Body of pancreas (tissue), 4 donors: Measurements from ENCODE around the gene SRP19. TPM values are rescaled to one million over a fixed set of nuclear protein-coding genes. Genes with fewer than 3 reads are reported as not detected.

ENCODE experiments used
- ATAC-seq: fragments of 150-250 bp; one replicate; pipeline ENCODE4 v1.9.1; 2016
- DNase-seq, 4 donors: peaks; one replicate each; pipeline ENCODE4 v3.0.0-alpha.2; 2019
- H3K27ac ChIP-seq, 4 donors: fragments of 200-600 bp; sonication (generic); 1 replicate in 3 of 4; 2 replicates in 1 of 4; pipeline versions ENCODE4 v1.5.1 to v1.6.1; 2016 to 2019; ENCODE audit warnings: mild to moderate bottlenecking in 1 of 4, mixed read lengths in 1 of 4, moderate library complexity in 1 of 4
- H3K27me3 ChIP-seq, 2 donors: fragments of 200-600 bp; sonication (generic); one replicate each; pipeline ENCODE4 v1.6.0; 2016; ENCODE audit warnings: mild to moderate bottlenecking in 1 of 2
- H3K36me3 ChIP-seq, 2 donors: fragments of 200-600 bp; sonication (generic); replicated peaks in 1 of 2; 2 replicates each; pipeline ENCODE4 v1.5.1; 2016; ENCODE audit warnings: low read depth in 2 of 2; ENCODE audit not compliant: insufficient read depth in 1 of 2
- H3K4me1 ChIP-seq: fragments of 200-600 bp; sonication (generic); one replicate; pipeline ENCODE4 v1.6.0; 2016
- H3K4me3 ChIP-seq, 2 donors: fragments of 200-600 bp; sonication (generic); 1 replicate in 1 of 2; 2 replicates in 1 of 2; pipeline ENCODE4 v1.5.1; 2016 to 2019
- H3K9me3 ChIP-seq, 3 donors: fragments of 200-600 bp; sonication (generic); 1 replicate in 2 of 3; 2 replicates in 1 of 3; pipeline ENCODE4 v1.5.1; 2016
- POLR2A ChIP-seq, 3 donors: fragments of 450-650 bp; IDR thresholded peaks; one replicate each; pipeline ENCODE4 v1.6.1; 2016; ENCODE audit warnings: antibody characterized with exemption in 3 of 3, mild to moderate bottlenecking in 2 of 3
- WGBS, 2 donors: methylation state at CpG; one replicate each; pipeline ENCODE4 v1.1.5; 2017; 5-methylcytosine and 5-hydroxymethylcytosine counted together
- intact Hi-C: fragments of 100-400 bp; cut with DNase I; formaldehyde crosslinking; loops from one replicate; pipeline ENCODE4 v1.15.1; 2023
- total RNA-seq, 2 donors: library from RNA; depleted of rRNA; stranded (reverse); fragments of >200 nt; gene quantifications; one replicate each; pipeline ENCODE4 v1.1.0, GENCODE V29; 2016
- TF ChIP-seq, protein P1 (sequence below), 7 experiments: fragments of 450-650 bp in 4 of 7; fragments of 200-600 bp in 3 of 7; sonication (generic) in 3 of 7; IDR thresholded peaks; one replicate each; pipeline ENCODE4 v1.5.1; 2016 to 2019; ENCODE audit warnings: antibody characterized with exemption in 7 of 7

SRP19 gene
- total RNA-seq, 2 donors from 2014 or later: 23.7 to 42.3 TPM

DNA sequence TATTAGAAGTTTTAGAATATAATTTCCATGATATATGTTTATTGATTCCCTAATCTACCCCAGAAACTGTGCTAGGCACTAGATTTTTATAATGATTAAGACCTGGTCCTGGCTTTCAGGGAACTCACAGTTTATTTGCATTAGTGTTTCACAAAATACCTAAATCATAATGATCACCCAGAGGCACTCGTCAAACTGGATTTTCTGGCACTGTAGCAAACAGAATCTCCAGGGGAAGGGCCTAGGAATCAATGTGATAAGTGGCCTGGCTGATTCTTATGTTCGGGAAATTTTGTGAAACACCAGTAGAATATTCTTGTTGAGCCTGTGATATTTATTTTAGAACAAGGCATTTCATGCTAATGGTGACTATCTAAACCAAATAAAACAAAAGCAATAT, 37.4 kb upstream of the SRP19 start:
- TF ChIP-seq, protein P1, sequence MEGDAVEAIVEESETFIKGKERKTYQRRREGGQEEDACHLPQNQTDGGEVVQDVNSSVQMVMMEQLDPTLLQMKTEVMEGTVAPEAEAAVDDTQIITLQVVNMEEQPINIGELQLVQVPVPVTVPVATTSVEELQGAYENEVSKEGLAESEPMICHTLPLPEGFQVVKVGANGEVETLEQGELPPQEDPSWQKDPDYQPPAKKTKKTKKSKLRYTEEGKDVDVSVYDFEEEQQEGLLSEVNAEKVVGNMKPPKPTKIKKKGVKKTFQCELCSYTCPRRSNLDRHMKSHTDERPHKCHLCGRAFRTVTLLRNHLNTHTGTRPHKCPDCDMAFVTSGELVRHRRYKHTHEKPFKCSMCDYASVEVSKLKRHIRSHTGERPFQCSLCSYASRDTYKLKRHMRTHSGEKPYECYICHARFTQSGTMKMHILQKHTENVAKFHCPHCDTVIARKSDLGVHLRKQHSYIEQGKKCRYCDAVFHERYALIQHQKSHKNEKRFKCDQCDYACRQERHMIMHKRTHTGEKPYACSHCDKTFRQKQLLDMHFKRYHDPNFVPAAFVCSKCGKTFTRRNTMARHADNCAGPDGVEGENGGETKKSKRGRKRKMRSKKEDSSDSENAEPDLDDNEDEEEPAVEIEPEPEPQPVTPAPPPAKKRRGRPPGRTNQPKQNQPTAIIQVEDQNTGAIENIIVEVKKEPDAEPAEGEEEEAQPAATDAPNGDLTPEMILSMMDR (IDR thresholded peaks at IDR 0.05): no peak
- TF ChIP-seq POLR2A (IDR thresholded peaks at IDR 0.05): no peak
- DNase-seq (no peak), ATAC-seq (no peak)
- intact Hi-C loops: no loop called here
- no peaks in the 10 kb centered on the region for H3K4me1 ChIP-seq
- 44 to 58% methylated on average over 2 of the region's 2 CpGs for WGBS, 2 donors
- H3K27me3 ChIP-seq: no peaks in the 10 kb centered on the region
- no peak overlapping the region for H3K4me3 ChIP-seq
- no peak overlapping the region for H3K27ac ChIP-seq
- no peaks in the 10 kb centered on the region for H3K9me3 ChIP-seq
- H3K36me3 ChIP-seq: no peaks in the 10 kb centered on the region

DNA sequence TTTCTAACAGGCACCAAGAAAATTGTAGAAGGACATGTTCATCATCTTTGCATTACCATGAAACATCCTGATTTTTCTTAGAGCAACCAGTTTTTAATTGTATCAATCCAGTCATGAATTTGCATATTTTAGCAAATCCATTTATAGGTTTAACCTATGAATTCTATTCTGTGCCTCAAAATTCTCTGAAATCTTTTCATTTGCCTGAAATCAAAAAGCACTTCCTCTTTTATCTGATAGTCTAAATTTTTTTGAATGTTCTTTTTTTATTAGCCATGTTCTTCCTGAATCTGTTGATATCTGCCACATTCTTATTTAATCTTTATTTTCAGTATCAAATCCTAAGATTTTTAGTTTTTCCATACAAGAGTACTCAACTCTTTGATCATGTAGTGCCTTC, 36.9 kb upstream of the SRP19 start:
- TF ChIP-seq, protein P1 (IDR thresholded peaks at IDR 0.05): no peak
- no peak for TF ChIP-seq POLR2A (IDR thresholded peaks at IDR 0.05)
- ATAC-seq (no peak), DNase-seq (no peak)
- no peak overlapping the region for H3K27ac ChIP-seq
- no peak overlapping the region for H3K4me3 ChIP-seq
- no peaks in the 10 kb centered on the region for H3K4me1 ChIP-seq
- intact Hi-C loops: no loop called here
- no peaks in the 10 kb centered on the region for H3K27me3 ChIP-seq
- no peaks in the 10 kb centered on the region for H3K9me3 ChIP-seq
- H3K36me3 ChIP-seq: peaks cover 0 to 3% of the 10 kb centered on the region in 2 donors

DNA sequence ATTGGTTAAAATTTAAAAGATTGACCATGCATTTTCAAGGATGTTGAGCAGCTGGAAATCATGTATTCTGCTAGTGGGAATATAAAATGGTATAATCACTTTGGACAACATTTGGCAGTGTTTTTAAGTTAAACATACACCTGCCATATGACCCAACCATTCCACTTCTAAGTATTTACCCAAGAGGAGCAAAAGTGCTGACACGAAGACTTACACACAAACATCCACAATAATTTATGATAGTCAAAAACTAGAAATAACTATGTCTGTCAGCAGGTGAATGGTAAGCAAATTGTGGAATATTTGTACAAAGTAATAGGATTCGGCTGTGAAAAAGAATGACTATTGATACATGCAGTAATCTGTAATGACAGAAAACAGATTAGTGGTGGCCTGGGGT, 30.7 kb upstream of the SRP19 start:
- H3K27me3 ChIP-seq: no peaks in the 10 kb centered on the region
- intact Hi-C loops: no loop called here
- no peaks in the 10 kb centered on the region for H3K9me3 ChIP-seq
- H3K4me3 ChIP-seq: no peak overlapping the region
- 75 to 79% methylated on average over 2 of the region's 2 CpGs for WGBS, 2 donors
- ATAC-seq: no peak
- H3K27ac ChIP-seq: no peak overlapping the region
- TF ChIP-seq, protein P1 (IDR thresholded peaks at IDR 0.05): no peak
- no peak for TF ChIP-seq POLR2A (IDR thresholded peaks at IDR 0.05)
- no peaks in the 10 kb centered on the region for H3K4me1 ChIP-seq
- DNase-seq: no peak
- peaks cover 0 to 4% of the 10 kb centered on the region in 2 donors for H3K36me3 ChIP-seq

DNA sequence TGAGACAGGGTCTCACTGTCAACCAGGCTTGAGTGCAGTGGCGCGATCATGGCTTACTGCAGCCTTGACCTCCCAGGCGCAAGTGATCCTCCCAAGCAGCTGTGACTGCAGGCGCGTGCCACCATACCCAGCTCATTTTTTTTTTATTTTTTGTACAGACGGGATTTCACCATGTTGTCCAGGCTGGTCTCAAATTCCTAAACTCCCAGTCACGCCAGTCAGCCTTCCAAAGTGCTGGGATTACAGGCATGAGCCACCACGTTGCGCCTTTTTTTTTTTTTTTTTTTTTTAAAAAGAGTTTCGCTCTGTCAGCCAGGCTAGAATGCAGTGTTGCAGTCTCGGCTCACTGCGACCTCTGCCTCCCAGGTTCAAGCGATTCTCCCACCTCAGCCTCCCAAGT, 27.1 kb upstream of the SRP19 start:
- DNase-seq (no peak), ATAC-seq (no peak)
- H3K4me3 ChIP-seq: no peak overlapping the region
- WGBS, 2 donors: 94 to 96% methylated on average over 11 to 13 of the region's 13 CpGs
- no peaks in the 10 kb centered on the region for H3K27me3 ChIP-seq
- no peaks in the 10 kb centered on the region for H3K9me3 ChIP-seq
- intact Hi-C loops: no loop called here
- peaks cover 0 to 12% of the 10 kb centered on the region in 2 donors for H3K36me3 ChIP-seq
- no peak overlapping the region for H3K27ac ChIP-seq
- no peaks in the 10 kb centered on the region for H3K4me1 ChIP-seq
- no peak for TF ChIP-seq POLR2A (IDR thresholded peaks at IDR 0.05)
- TF ChIP-seq, protein P1 (IDR thresholded peaks at IDR 0.05): no peak

GRCh38 chr5:112844489-112844888, 16.6 kb upstream of the SRP19 start:
- DNase-seq (no peak), ATAC-seq (no peak)
- H3K27me3 ChIP-seq: no peaks in the 10 kb centered on the region
- H3K9me3 ChIP-seq: no peaks in the 10 kb centered on the region
- 27 to 35% methylated on average over 1 of the region's 1 CpG for WGBS, 2 donors
- no peak overlapping the region for H3K27ac ChIP-seq
- H3K4me3 ChIP-seq: no peak overlapping the region
- H3K36me3 ChIP-seq: no peaks in the 10 kb centered on the region
- intact Hi-C loops: no loop called here
- peaks cover 9% of the 10 kb centered on the region for H3K4me1 ChIP-seq
- TF ChIP-seq POLR2A (IDR thresholded peaks at IDR 0.05): no peak
- TF ChIP-seq, protein P1 (IDR thresholded peaks at IDR 0.05): no peak
